Fibroblast of pulmonary artery (primary cell): ENCODE data around the gene PLBD1.

ENCODE experiments used
- DNase-seq: peaks from one replicate; pipeline ENCODE4 v3.0.0-alpha.2; 2010; ENCODE audit warnings: low read depth
- H3K4me3 ChIP-seq: replicated peaks from 2 replicates; pipeline ENCODE4 v1.5.1; 2011; ENCODE audit warnings: low read depth, mild to moderate bottlenecking, control low read depth, low read length, moderate library complexity
- TF ChIP-seq, protein P1 (sequence below): IDR thresholded peaks from 2 replicates; pipeline ENCODE4 v1.5.1; 2011; ENCODE audit warnings: mild to moderate bottlenecking, control low read depth, low read length, inconsistent platforms; ENCODE audit errors: missing control alignments

The PLBD1 gene, protein sequence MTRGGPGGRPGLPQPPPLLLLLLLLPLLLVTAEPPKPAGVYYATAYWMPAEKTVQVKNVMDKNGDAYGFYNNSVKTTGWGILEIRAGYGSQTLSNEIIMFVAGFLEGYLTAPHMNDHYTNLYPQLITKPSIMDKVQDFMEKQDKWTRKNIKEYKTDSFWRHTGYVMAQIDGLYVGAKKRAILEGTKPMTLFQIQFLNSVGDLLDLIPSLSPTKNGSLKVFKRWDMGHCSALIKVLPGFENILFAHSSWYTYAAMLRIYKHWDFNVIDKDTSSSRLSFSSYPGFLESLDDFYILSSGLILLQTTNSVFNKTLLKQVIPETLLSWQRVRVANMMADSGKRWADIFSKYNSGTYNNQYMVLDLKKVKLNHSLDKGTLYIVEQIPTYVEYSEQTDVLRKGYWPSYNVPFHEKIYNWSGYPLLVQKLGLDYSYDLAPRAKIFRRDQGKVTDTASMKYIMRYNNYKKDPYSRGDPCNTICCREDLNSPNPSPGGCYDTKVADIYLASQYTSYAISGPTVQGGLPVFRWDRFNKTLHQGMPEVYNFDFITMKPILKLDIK

DNA sequence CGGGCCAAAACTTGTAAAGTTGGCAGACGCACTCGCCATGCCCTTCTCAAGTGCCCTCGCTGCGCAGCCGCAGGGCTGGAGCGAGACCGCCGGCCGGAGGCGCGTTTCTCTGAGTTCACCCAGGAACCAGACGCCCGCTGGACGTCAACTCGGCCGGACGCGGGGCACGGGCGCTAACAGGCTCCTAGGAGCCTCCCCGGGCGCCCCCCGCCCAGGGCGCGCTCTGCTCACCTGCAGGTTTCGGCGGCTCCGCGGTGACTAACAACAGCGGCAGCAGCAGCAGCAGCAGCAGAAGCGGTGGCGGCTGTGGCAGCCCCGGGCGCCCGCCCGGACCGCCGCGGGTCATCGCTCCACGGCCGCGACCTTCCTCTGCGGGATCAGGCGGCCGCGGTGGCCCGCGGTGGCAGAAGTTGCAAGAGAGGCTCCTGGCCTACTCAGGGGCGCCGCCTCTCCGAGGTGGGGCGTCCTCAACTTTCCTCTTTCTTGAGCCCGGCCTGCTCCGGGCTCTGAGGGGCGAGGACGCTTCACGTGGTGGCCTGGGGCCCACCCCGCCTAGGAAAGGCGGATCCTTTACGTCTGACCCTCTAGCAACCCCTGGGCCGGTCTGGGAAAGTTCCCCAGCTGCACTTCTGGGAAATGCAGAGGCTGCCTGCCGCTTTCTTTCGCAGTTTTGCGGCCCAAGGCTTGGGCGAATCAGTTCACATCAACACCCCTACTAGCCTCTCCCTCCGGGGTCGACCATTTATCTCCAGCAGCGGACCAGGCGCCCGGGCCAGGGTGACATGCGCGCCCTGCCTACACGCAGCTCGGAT lies at the start of gene PLBD1:
Gene PLBD1 (minus strand): TSS at position 533 of the 812 bp plus-strand sequence. CDS start 187 bp downstream, at position 346.
- DNase-seq: peak; percentile 43
- TF ChIP-seq, protein P1, sequence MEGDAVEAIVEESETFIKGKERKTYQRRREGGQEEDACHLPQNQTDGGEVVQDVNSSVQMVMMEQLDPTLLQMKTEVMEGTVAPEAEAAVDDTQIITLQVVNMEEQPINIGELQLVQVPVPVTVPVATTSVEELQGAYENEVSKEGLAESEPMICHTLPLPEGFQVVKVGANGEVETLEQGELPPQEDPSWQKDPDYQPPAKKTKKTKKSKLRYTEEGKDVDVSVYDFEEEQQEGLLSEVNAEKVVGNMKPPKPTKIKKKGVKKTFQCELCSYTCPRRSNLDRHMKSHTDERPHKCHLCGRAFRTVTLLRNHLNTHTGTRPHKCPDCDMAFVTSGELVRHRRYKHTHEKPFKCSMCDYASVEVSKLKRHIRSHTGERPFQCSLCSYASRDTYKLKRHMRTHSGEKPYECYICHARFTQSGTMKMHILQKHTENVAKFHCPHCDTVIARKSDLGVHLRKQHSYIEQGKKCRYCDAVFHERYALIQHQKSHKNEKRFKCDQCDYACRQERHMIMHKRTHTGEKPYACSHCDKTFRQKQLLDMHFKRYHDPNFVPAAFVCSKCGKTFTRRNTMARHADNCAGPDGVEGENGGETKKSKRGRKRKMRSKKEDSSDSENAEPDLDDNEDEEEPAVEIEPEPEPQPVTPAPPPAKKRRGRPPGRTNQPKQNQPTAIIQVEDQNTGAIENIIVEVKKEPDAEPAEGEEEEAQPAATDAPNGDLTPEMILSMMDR: no peak
- H3K4me3 ChIP-seq: peak within 1 kb of the TSS; percentile 47

DNA sequence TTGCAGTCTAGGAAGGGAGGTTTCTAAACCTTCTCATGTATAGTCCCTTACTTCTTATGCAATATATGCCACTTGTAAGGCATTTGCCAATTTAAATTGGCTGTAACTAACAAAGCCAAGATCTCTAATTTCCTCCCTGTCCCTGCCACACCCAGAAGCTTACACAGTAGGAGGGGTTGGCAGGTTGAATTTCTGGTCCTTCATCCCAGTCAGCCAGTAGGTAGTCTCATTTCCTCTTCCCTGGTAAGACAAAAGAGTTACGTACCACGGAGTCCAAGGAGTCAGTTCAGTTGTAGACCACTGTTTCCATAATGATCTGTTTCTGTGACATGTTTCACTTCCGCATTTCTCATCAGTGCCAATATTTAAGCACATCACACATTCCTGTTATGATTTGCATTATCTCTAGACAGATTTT lies 47.0 kb upstream of the PLBD1 start:
- no peak overlapping the region for H3K4me3 ChIP-seq
- DNase-seq: no peak
- TF ChIP-seq, protein P1: no peak

DNA sequence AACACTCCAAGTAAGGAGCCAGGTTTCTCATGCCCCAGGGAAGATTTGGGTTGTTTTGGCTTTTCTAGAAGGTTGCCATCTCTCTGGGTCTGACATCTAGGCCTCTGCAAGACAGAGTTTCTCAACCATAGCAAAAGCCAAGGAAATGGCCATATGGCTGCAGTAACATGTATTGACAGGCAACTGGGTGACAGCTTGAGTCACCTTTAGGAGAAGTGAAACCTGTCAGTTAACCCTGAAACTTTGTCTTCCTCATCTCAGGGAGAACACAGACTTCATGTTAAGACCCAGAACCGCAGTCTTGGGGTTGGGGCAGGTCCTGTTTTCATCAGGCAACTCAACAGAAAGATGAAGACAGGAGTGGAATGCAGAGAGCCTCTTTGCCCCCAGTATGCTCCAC lies 46.0 kb upstream of the PLBD1 start:
- no peak overlapping the region for H3K4me3 ChIP-seq
- no peak for DNase-seq
- TF ChIP-seq, protein P1: no peak

DNA sequence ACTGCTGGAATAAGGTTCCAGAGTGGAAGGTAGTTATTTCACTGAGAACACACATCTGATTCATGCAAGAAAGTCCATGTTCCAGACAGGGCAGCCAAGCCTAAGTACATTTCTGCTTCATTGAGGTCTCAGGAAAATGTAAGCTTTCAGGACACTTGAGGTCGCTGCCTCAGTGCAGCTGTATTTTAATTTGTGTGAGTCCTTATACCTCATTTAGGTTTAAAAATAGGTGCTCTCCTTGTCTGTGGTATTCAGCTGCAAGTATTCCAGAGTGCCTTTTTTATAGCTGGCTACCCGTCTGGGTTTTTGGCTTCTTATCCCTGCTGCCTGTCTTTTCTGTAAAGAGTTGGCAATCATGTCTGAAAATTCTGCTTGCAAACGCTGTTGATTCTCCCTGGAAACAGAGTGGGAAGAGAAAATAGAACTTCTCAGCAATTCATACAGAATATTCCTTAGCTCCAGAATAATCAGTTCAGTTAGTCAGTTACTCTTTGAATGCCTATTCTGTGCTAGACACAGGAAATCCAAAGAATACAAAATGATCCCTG lies 45.3 kb upstream of the PLBD1 start:
- TF ChIP-seq, protein P1: no peak
- DNase-seq: no peak
- no peak overlapping the region for H3K4me3 ChIP-seq

DNA sequence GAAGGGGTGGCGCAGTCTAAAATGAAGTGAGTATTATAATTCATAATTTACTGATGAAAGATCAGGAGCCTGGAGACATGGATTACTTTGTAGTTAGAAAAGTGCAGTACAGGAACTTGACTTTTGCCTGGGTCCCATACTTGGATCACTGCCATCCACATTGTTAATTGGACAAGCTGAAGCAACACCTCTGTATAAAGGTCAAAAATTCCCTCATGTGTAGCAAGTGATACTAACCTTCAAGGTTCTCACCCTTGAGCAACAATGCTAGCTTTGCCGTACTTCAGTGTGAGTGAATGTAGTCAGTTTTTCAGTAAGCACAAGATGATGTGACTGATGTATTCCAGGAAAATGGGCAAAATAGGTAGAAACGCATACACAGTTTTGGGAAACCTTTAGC lies 44.6 kb upstream of the PLBD1 start:
- no peak overlapping the region for H3K4me3 ChIP-seq
- TF ChIP-seq, protein P1: no peak
- no peak for DNase-seq

DNA sequence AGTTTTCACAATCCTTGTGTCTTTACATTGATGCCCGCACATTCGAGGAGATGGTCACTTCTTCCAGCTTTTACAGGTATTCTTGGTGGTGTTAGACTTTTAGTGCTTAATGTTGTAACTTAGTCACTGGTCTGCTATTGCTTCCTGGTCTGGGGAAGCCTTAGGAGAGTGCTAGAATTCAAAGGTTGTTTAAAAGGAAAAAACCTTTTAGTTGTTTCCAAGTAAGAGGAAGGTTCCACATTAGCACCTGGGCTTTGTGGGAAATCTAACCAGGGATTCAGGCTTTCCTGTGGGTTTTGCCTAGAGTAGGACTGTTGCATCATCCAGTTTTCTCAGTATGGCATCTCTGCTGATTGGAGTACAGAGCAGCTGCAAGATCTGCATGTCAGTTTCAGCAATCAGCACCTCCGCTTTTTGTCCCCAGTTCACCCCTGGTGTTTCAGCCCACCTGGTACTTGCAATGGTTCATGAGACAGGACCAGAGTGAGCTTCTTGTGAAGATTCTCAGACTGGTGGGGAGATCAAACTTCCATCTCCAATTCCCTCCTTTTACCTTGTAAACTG lies 44.0 kb upstream of the PLBD1 start:
- no peak for DNase-seq
- TF ChIP-seq, protein P1: no peak
- H3K4me3 ChIP-seq: no peak overlapping the region
